ENCODE data around the gene MAGI3.

The MAGI3 gene

GRCh38 chr1:113488576-113489177 is 98.4 kb downstream of the MAGI3 start:
- Histone ChIP-seq H3K79me1 (ENCODE audit: low read depth, low read length) (peaks cover 7% of the 10 kb centered on the region), H2BK15ac (ENCODE audit: low read length) (no peak overlapping the region), H2BK120ac (ENCODE audit: low read depth, low read length) (no peak overlapping the region), H3K9me3 (replicated peaks in 1 of 2; ENCODE audit: control insufficient read depth in 2 of 2, insufficient read depth in 1 of 2, low read depth in 1 of 2, low read length in 2 of 2) (peaks cover 7 to 8% of the 10 kb centered on the region in 2 donors), H3K27me3 (ENCODE audit: control insufficient read depth in 3 of 3, insufficient read depth in 3 of 3, low read depth in 1 of 3, low read length in 3 of 3) (no peaks in the 10 kb centered on the region), H3K4me3 (ENCODE audit: low read length in 2 of 2) (peak overlapping the region in 1 of 2 donors; percentile 24), H3K4me2 (ENCODE audit: insufficient read depth, low read length, poor library complexity, severe bottlenecking) (no peak overlapping the region), H3K14ac (ENCODE audit: low read length) (peak overlapping the region; percentile 84), H3K18ac (ENCODE audit: low read length) (no peak overlapping the region), H3K9ac (ENCODE audit: low read depth, low read length, poor library complexity) (peak overlapping the region; percentile 7), H4K91ac (ENCODE audit: low read depth, low read length, poor library complexity) (no peak overlapping the region), H3K4me1 (ENCODE audit: control insufficient read depth in 2 of 2, insufficient read depth in 1 of 2, low read depth in 1 of 2, low read length in 2 of 2) (no peaks in the 10 kb centered on the region), H2BK12ac (ENCODE audit: low read length) (no peak overlapping the region), H2BK5ac (ENCODE audit: low read length) (peak overlapping the region; percentile 63), H3K23ac (ENCODE audit: low read depth, low read length, poor library complexity) (peak overlapping the region; percentile 10), H2AFZ (ENCODE audit: low read length) (no peak overlapping the region), H2AK5ac (ENCODE audit: low read depth, low read length) (no peak overlapping the region), H4K8ac (ENCODE audit: low read depth, low read length) (no peak overlapping the region), H3K36me3 (replicated peaks in 1 of 2; ENCODE audit: control insufficient read depth in 2 of 2, insufficient read depth in 2 of 2, low read length in 2 of 2) (no peaks in the 10 kb centered on the region), H3K27ac (replicated peaks; ENCODE audit: low read length) (no peak overlapping the region), H3K4ac (ENCODE audit: low read length) (no peak overlapping the region)
- DNase-seq (ENCODE audit: low spot score), result no peak
- WGBS, 2 donors (ENCODE audit: extremely low coverage in 2 of 2, insufficient read length in 2 of 2, insufficient replicate concordance in 1 of 2), result no CpG with 5 or more reads among the region's 4 CpGs

GRCh38 chr1:113490384-113490783 is 100.1 kb downstream of the MAGI3 start:
- Histone ChIP-seq H4K8ac (ENCODE audit: low read depth, low read length) (no peak overlapping the region), H3K79me1 (ENCODE audit: low read depth, low read length) (peaks cover 7% of the 10 kb centered on the region), H3K36me3 (replicated peaks in 1 of 2; ENCODE audit: control insufficient read depth in 2 of 2, insufficient read depth in 2 of 2, low read length in 2 of 2) (no peaks in the 10 kb centered on the region), H3K4me1 (ENCODE audit: control insufficient read depth in 2 of 2, insufficient read depth in 1 of 2, low read depth in 1 of 2, low read length in 2 of 2) (no peaks in the 10 kb centered on the region), H2BK12ac (ENCODE audit: low read length) (no peak overlapping the region), H2BK15ac (ENCODE audit: low read length) (no peak overlapping the region), H3K9ac (ENCODE audit: low read depth, low read length, poor library complexity) (no peak overlapping the region), H4K91ac (ENCODE audit: low read depth, low read length, poor library complexity) (no peak overlapping the region), H2AK5ac (ENCODE audit: low read depth, low read length) (no peak overlapping the region), H3K18ac (ENCODE audit: low read length) (no peak overlapping the region), H3K9me3 (replicated peaks in 1 of 2; ENCODE audit: control insufficient read depth in 2 of 2, insufficient read depth in 1 of 2, low read depth in 1 of 2, low read length in 2 of 2) (peaks cover 7 to 10% of the 10 kb centered on the region in 2 donors), H3K14ac (ENCODE audit: low read length) (no peak overlapping the region), H2BK5ac (ENCODE audit: low read length) (no peak overlapping the region), H3K27ac (replicated peaks; ENCODE audit: low read length) (no peak overlapping the region), H3K27me3 (ENCODE audit: control insufficient read depth in 3 of 3, insufficient read depth in 3 of 3, low read depth in 1 of 3, low read length in 3 of 3) (no peaks in the 10 kb centered on the region), H3K4me2 (ENCODE audit: insufficient read depth, low read length, poor library complexity, severe bottlenecking) (no peak overlapping the region), H2AFZ (ENCODE audit: low read length) (no peak overlapping the region), H2BK120ac (ENCODE audit: low read depth, low read length) (no peak overlapping the region), H3K4me3 (ENCODE audit: low read length in 2 of 2) (no peak overlapping the region), H3K4ac (ENCODE audit: low read length) (no peak overlapping the region), H3K23ac (ENCODE audit: low read depth, low read length, poor library complexity) (no peak overlapping the region)
- WGBS, 2 donors (ENCODE audit: extremely low coverage in 2 of 2, insufficient read length in 2 of 2, insufficient replicate concordance in 1 of 2), result no CpG with 5 or more reads among the region's 1 CpG
- no peak for DNase-seq (ENCODE audit: low spot score)

DNA sequence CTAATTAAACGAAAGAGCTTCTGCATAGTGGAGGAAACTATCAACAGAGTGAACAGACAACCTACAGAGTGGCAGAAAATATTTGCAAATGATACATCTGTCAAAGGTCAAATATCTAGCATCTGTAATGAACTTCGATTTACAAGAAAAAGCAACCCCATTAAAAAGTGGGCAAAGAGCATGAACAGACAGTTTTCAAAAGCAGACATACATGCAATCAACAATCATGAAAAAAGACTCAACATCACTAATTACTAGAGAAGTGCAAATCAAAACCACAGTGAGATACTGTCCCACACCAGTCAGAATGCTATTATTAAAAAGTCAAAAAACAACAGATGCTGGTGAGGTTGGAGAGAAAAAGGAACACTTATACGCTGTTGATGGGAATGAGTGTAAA is 103.2 kb downstream of the MAGI3 start:
- H3K79me1 ChIP-seq (ENCODE audit: low read depth, low read length), result peaks cover 2% of the 10 kb centered on the region
- WGBS, 2 donors (ENCODE audit: extremely low coverage in 2 of 2, insufficient read length in 2 of 2, insufficient replicate concordance in 1 of 2), result no CpG with 5 or more reads among the region's 3 CpGs

GRCh38 chr1:113505357-113505756 is 115.0 kb downstream of the MAGI3 start:
- Histone ChIP-seq H2AK5ac (ENCODE audit: low read depth, low read length) (no peak overlapping the region), H2AFZ (ENCODE audit: low read length) (no peak overlapping the region), H3K4me3 (ENCODE audit: low read length in 2 of 2) (no peak overlapping the region), H3K9ac (ENCODE audit: low read depth, low read length, poor library complexity) (no peak overlapping the region), H4K91ac (ENCODE audit: low read depth, low read length, poor library complexity) (no peak overlapping the region), H2BK120ac (ENCODE audit: low read depth, low read length) (no peak overlapping the region), H3K27ac (replicated peaks; ENCODE audit: low read length) (no peak overlapping the region), H3K4me2 (ENCODE audit: insufficient read depth, low read length, poor library complexity, severe bottlenecking) (no peak overlapping the region), H3K36me3 (replicated peaks in 1 of 2; ENCODE audit: control insufficient read depth in 2 of 2, insufficient read depth in 2 of 2, low read length in 2 of 2) (no peaks in the 10 kb centered on the region), H3K79me1 (ENCODE audit: low read depth, low read length) (no peaks in the 10 kb centered on the region), H3K27me3 (ENCODE audit: control insufficient read depth in 3 of 3, insufficient read depth in 3 of 3, low read depth in 1 of 3, low read length in 3 of 3) (no peaks in the 10 kb centered on the region), H2BK12ac (ENCODE audit: low read length) (no peak overlapping the region), H2BK5ac (ENCODE audit: low read length) (no peak overlapping the region), H3K14ac (ENCODE audit: low read length) (no peak overlapping the region), H2BK15ac (ENCODE audit: low read length) (no peak overlapping the region), H3K4ac (ENCODE audit: low read length) (no peak overlapping the region), H3K9me3 (replicated peaks in 1 of 2; ENCODE audit: control insufficient read depth in 2 of 2, insufficient read depth in 1 of 2, low read depth in 1 of 2, low read length in 2 of 2) (no peaks in the 10 kb centered on the region), H4K8ac (ENCODE audit: low read depth, low read length) (no peak overlapping the region), H3K4me1 (ENCODE audit: control insufficient read depth in 2 of 2, insufficient read depth in 1 of 2, low read depth in 1 of 2, low read length in 2 of 2) (no peaks in the 10 kb centered on the region), H3K18ac (ENCODE audit: low read length) (no peak overlapping the region), H3K23ac (ENCODE audit: low read depth, low read length, poor library complexity) (no peak overlapping the region)
- no CpG with 5 or more reads among the region's 1 CpG for WGBS, 2 donors (ENCODE audit: extremely low coverage in 2 of 2, insufficient read length in 2 of 2, insufficient replicate concordance in 1 of 2)
- DNase-seq (ENCODE audit: low spot score), result no peak

More for the DNA sequence above, 103.2 kb downstream of the MAGI3 start:
- Histone ChIP-seq H4K8ac (ENCODE audit: low read depth, low read length) (no peak overlapping the region), H3K4me2 (ENCODE audit: insufficient read depth, low read length, poor library complexity, severe bottlenecking) (no peak overlapping the region), H3K4me3 (ENCODE audit: low read length in 2 of 2) (no peak overlapping the region), H2BK5ac (ENCODE audit: low read length) (no peak overlapping the region), H2AFZ (ENCODE audit: low read length) (no peak overlapping the region), H3K36me3 (replicated peaks in 1 of 2; ENCODE audit: control insufficient read depth in 2 of 2, insufficient read depth in 2 of 2, low read length in 2 of 2) (no peaks in the 10 kb centered on the region), H4K91ac (ENCODE audit: low read depth, low read length, poor library complexity) (no peak overlapping the region), H3K9me3 (replicated peaks in 1 of 2; ENCODE audit: control insufficient read depth in 2 of 2, insufficient read depth in 1 of 2, low read depth in 1 of 2, low read length in 2 of 2) (peaks cover 6 to 9% of the 10 kb centered on the region in 2 donors), H2AK5ac (ENCODE audit: low read depth, low read length) (no peak overlapping the region), H3K23ac (ENCODE audit: low read depth, low read length, poor library complexity) (no peak overlapping the region), H2BK12ac (ENCODE audit: low read length) (no peak overlapping the region), H3K27ac (replicated peaks; ENCODE audit: low read length) (no peak overlapping the region), H2BK15ac (ENCODE audit: low read length) (no peak overlapping the region), H3K14ac (ENCODE audit: low read length) (no peak overlapping the region), H3K18ac (ENCODE audit: low read length) (no peak overlapping the region), H2BK120ac (ENCODE audit: low read depth, low read length) (no peak overlapping the region), H3K4me1 (ENCODE audit: control insufficient read depth in 2 of 2, insufficient read depth in 1 of 2, low read depth in 1 of 2, low read length in 2 of 2) (no peaks in the 10 kb centered on the region), H3K27me3 (ENCODE audit: control insufficient read depth in 3 of 3, insufficient read depth in 3 of 3, low read depth in 1 of 3, low read length in 3 of 3) (no peaks in the 10 kb centered on the region), H3K9ac (ENCODE audit: low read depth, low read length, poor library complexity) (no peak overlapping the region), H3K4ac (ENCODE audit: low read length) (no peak overlapping the region)
- DNase-seq (ENCODE audit: low spot score), result no peak
